ENCODE data around the gene FUBP1. TPM values are rescaled to one million over a fixed set of nuclear protein-coding genes. Genes with fewer than 3 reads are reported as not detected.

FUBP1 gene
- total and polyA plus RNA-seq, 2 donors from 2014 or later, result 63.7 to 151 TPM

DNA sequence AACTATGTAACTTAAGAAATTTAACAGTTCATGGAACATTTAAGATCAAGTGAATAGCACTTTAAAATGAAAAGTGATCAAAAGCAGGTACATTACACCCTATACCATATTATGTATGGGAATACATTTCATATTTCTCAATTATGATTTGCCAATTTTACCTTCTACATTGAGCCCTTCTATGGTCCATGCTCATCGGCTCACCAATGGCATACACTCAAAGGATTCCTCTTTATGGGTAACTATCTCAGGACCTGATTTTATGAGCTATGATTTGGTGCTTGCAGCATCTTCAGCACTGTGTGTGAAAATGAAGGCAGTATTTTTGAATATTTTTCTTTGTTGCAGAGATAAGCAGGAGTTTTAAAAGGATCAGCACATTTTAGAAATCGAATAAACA, 33.5 kb downstream of the FUBP1 start:
- no peak for FAIRE-seq
- no peak overlapping the region for H3K4me3 ChIP-seq (ENCODE audit: low read length in 3 of 3)

DNA sequence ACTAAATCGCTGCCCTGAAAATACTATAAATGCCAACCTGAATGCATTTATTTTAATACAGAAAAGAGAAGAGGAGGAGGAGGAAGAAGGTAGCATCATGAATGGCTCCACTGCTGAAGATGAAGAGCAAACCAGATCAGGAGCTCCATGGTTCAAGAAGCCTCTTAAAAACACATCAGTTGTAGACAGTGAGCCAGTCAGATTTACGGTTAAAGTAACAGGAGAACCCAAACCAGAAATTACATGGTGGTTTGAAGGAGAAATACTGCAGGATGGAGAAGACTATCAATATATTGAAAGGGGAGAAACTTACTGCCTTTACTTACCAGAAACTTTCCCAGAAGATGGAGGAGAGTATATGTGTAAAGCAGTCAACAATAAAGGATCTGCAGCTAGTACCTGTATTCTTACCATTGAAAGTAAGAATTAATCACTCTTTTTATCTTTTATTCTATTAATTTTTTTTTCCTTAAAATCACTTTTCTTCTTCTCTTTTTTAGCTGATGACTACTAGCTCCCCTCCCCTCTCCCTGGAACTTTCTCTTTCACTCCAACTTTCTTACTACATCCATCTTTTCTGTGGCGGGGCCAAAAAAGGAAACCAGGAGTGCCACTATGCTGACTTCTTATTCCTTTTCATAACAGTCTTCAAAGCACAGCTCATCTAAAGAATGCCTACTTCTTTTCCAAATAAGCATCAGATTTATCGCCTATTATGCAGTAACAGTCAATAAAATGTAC, 36.3 kb downstream of the FUBP1 start:
- intact Hi-C loops (cut with DNase I), result no loop called here
- no peaks in the 10 kb centered on the region for H3K9me3 ChIP-seq (ENCODE audit: control insufficient read depth in 2 of 3, insufficient read depth in 1 of 3, low read length in 3 of 3)
- no peak overlapping the region for H3K9ac ChIP-seq (ENCODE audit: low read length in 3 of 3)
- peaks cover 10 to 17% (median 14%) of the 10 kb centered on the region in 3 donors for H3K36me3 ChIP-seq (ENCODE audit: control insufficient read depth in 2 of 3, insufficient read depth in 3 of 3, low read length in 3 of 3)
- H3K4me3 ChIP-seq (ENCODE audit: low read length in 3 of 3), result no peak overlapping the region
- TF ChIP-seq, protein P1, sequence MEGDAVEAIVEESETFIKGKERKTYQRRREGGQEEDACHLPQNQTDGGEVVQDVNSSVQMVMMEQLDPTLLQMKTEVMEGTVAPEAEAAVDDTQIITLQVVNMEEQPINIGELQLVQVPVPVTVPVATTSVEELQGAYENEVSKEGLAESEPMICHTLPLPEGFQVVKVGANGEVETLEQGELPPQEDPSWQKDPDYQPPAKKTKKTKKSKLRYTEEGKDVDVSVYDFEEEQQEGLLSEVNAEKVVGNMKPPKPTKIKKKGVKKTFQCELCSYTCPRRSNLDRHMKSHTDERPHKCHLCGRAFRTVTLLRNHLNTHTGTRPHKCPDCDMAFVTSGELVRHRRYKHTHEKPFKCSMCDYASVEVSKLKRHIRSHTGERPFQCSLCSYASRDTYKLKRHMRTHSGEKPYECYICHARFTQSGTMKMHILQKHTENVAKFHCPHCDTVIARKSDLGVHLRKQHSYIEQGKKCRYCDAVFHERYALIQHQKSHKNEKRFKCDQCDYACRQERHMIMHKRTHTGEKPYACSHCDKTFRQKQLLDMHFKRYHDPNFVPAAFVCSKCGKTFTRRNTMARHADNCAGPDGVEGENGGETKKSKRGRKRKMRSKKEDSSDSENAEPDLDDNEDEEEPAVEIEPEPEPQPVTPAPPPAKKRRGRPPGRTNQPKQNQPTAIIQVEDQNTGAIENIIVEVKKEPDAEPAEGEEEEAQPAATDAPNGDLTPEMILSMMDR (IDR thresholded peaks at IDR 0.05; ENCODE audit: borderline replicate concordance, extremely low read depth, insufficient read depth), result no peak
- no peak for FAIRE-seq
- no peaks in the 10 kb centered on the region for H3K27me3 ChIP-seq (ENCODE audit: control insufficient read depth, insufficient read depth, low read length)
- H3K27ac ChIP-seq (ENCODE audit: low read depth in 2 of 2, low read length in 2 of 2), result no peak overlapping the region
- DNase-seq, result no peak
- H3K4me1 ChIP-seq (ENCODE audit: control insufficient read depth in 2 of 3, insufficient read depth in 2 of 3, low read depth in 1 of 3, low read length in 3 of 3), result peaks cover 0 to 5% (median 0%) of the 10 kb centered on the region in 3 donors

More for the DNA sequence above, 33.5 kb downstream of the FUBP1 start:
- intact Hi-C loops (cut with DNase I), result no loop called here
- DNase-seq, result no peak
- Histone ChIP-seq H3K27me3 (ENCODE audit: control insufficient read depth, insufficient read depth, low read length) (no peaks in the 10 kb centered on the region), H3K36me3 (ENCODE audit: control insufficient read depth in 2 of 3, insufficient read depth in 3 of 3, low read length in 3 of 3) (peaks cover 10 to 24% (median 17%) of the 10 kb centered on the region in 3 donors), H3K4me1 (ENCODE audit: control insufficient read depth in 2 of 3, insufficient read depth in 2 of 3, low read depth in 1 of 3, low read length in 3 of 3) (peaks cover 0 to 6% (median 0%) of the 10 kb centered on the region in 3 donors), H3K9ac (ENCODE audit: low read length in 3 of 3) (no peak overlapping the region), H3K27ac (ENCODE audit: low read depth in 2 of 2, low read length in 2 of 2) (no peak overlapping the region), H3K9me3 (ENCODE audit: control insufficient read depth in 2 of 3, insufficient read depth in 1 of 3, low read length in 3 of 3) (no peaks in the 10 kb centered on the region)
- TF ChIP-seq, protein P1 (IDR thresholded peaks at IDR 0.05; ENCODE audit: borderline replicate concordance, extremely low read depth, insufficient read depth), result no peak

DNA sequence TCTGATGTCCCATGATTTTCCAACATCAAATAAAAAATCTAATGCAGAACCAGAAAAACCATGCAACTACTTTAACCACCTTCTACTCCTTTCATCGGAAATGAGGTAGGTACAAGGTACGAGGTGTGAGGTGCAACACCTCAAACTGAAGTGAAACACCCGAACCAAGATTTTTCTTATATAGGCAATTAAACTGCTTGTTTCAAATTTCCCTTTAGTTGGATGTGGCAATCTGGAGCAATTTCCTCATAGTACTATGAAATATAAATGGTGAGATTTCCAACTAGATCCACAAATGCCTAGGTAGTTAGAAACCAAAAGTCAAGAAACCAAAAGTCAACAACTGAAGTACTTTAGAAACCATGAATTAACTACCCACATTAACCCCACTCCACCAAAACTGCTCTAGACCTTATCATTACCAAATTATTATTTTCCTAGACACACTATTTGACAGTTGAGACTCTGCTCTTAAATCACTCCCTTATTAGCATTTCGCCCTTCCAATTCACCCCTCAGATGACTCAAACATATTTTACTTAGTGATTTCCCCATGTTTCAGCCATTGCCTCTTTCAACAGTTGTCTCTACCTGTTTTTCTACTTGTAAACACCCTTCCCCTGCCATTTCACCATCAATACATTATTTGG, 37.8 kb downstream of the FUBP1 start:
- FAIRE-seq (no peak), DNase-seq (no peak)
- Histone ChIP-seq H3K4me1 (ENCODE audit: control insufficient read depth in 2 of 3, insufficient read depth in 2 of 3, low read depth in 1 of 3, low read length in 3 of 3) (peaks cover 0 to 5% (median 0%) of the 10 kb centered on the region in 3 donors), H3K4me3 (ENCODE audit: low read length in 3 of 3) (no peak overlapping the region), H3K27me3 (ENCODE audit: control insufficient read depth, insufficient read depth, low read length) (no peaks in the 10 kb centered on the region), H3K27ac (ENCODE audit: low read depth in 2 of 2, low read length in 2 of 2) (no peak overlapping the region), H3K9ac (ENCODE audit: low read length in 3 of 3) (no peak overlapping the region), H3K36me3 (ENCODE audit: control insufficient read depth in 2 of 3, insufficient read depth in 3 of 3, low read length in 3 of 3) (peaks cover 7 to 11% (median 8%) of the 10 kb centered on the region in 3 donors), H3K9me3 (ENCODE audit: control insufficient read depth in 2 of 3, insufficient read depth in 1 of 3, low read length in 3 of 3) (no peaks in the 10 kb centered on the region)
- TF ChIP-seq, protein P1 (IDR thresholded peaks at IDR 0.05; ENCODE audit: borderline replicate concordance, extremely low read depth, insufficient read depth), result no peak
- intact Hi-C loops (cut with DNase I), result no loop called here
